WTC11 (cell line): ENCODE data around the gene TWIST1. TPM values are rescaled to one million over a fixed set of nuclear protein-coding genes. Genes with fewer than 3 reads are reported as not detected.

Experiments used
- ATAC-seq: fragments of 200-7000 bp; cut with Tn5 transposase; 2 replicates; pipeline ENCODE4 v1.10.0; 2021; ENCODE audit warnings: mild to moderate bottlenecking, moderate library complexity
- CTCF ChIA-PET: fragments of 300-600 bp; sonication (Branson Sonifier 250); formaldehyde crosslinking; loops from one replicate; lab custom pipeline; 2021; ENCODE audit warnings: antibody characterized with exemption; lab: Charles Lee
- POLR2A ChIA-PET: fragments of 350-600 bp; sonication (Branson Sonifier 250); formaldehyde crosslinking; loops from one replicate; lab custom pipeline; 2021; ENCODE audit warnings: antibody characterized with exemption; lab: Charles Lee
- DNase-seq: peaks from one replicate; pipeline ENCODE4 v3.0.0; 2021; ENCODE audit warnings: low spot score
- H3K27ac Mint-ChIP-seq: 2 replicates; pipeline ENCODE4 v1.8.0; 2021; ENCODE audit warnings: mixed read lengths
- H3K27me3 Mint-ChIP-seq: 2 replicates; pipeline ENCODE4 v1.8.0; 2021; ENCODE audit warnings: low read depth, mild to moderate bottlenecking, moderate library complexity, mixed read lengths
- H3K36me3 Mint-ChIP-seq: 2 replicates; pipeline ENCODE4 v1.8.0; 2021; ENCODE audit warnings: mixed read lengths
- H3K4me1 Mint-ChIP-seq: 2 replicates; pipeline ENCODE4 v1.8.0; 2022; ENCODE audit warnings: mixed read lengths
- H3K4me3 Mint-ChIP-seq: 2 replicates; pipeline ENCODE4 v1.8.0; 2021; ENCODE audit warnings: mild to moderate bottlenecking, moderate library complexity, mixed read lengths
- H3K9me3 Mint-ChIP-seq: 2 replicates; pipeline ENCODE4 v1.8.0; 2021; ENCODE audit warnings: mixed read lengths
- AFF4 ChIP-seq: sonication (generic); formaldehyde crosslinking; IDR thresholded peaks from 2 replicates; pipeline ENCODE4 v1.8.1; 2023; ENCODE audit warnings: mild to moderate bottlenecking, missing genetic modification reagents, borderline replicate concordance
- AR ChIP-seq: fragments of 250-450 bp; sonication (Bioruptor Pico); IDR thresholded peaks from 2 replicates; pipeline ENCODE4 v1.9.0; 2021; ENCODE audit warnings: mild to moderate bottlenecking
- ATF1 ChIP-seq: sonication (generic); formaldehyde crosslinking; IDR thresholded peaks from 2 replicates; pipeline ENCODE4 v1.8.1; 2023; ENCODE audit warnings: mild to moderate bottlenecking, moderate library complexity, missing genetic modification reagents
- ETV6 ChIP-seq: sonication (generic); formaldehyde crosslinking; IDR thresholded peaks from 2 replicates; pipeline ENCODE4 v1.8.1; 2022; ENCODE audit warnings: mild to moderate bottlenecking, missing genetic modification reagents
- HMGA2 ChIP-seq: fragments of 250-450 bp; sonication (Bioruptor Pico); IDR thresholded peaks from 2 replicates; pipeline ENCODE4 v1.4.0; 2021; ENCODE audit warnings: mild to moderate bottlenecking, moderate library complexity
- MXD4 ChIP-seq: fragments of 250-450 bp; sonication (Bioruptor Pico); IDR thresholded peaks from 2 replicates; pipeline ENCODE4 v1.8.0; 2021; ENCODE audit warnings: mild to moderate bottlenecking, moderate library complexity, borderline replicate concordance
- TEAD1 ChIP-seq: sonication (generic); formaldehyde crosslinking; IDR thresholded peaks from 2 replicates; pipeline ENCODE4 v1.8.0; 2022; ENCODE audit warnings: mild to moderate bottlenecking, missing genetic modification reagents
- ZBTB21 ChIP-seq: sonication (generic); formaldehyde crosslinking; IDR thresholded peaks from 2 replicates; pipeline ENCODE4 v1.8.1; 2023; ENCODE audit warnings: mild to moderate bottlenecking, missing genetic modification reagents, borderline replicate concordance
- ZNF671 ChIP-seq: fragments of 250-450 bp; sonication (Bioruptor Pico); IDR thresholded peaks from 2 replicates; pipeline ENCODE4 v1.8.0; 2021; ENCODE audit warnings: mild to moderate bottlenecking
- total RNA-seq: library from RNA; stranded (reverse); gene quantifications from 3 replicates; pipeline ENCODE4 v1.2.3, GENCODE V29; 2021
- TF ChIP-seq, protein P1 (sequence below): sonication (generic); formaldehyde crosslinking; IDR thresholded peaks from 2 replicates; pipeline ENCODE4 v1.8.1; 2022; ENCODE audit warnings: mild to moderate bottlenecking, moderate library complexity, missing genetic modification reagents
- TF ChIP-seq, protein P2 (sequence below): sonication (generic); formaldehyde crosslinking; IDR thresholded peaks from 2 replicates; pipeline ENCODE4 v1.8.1; 2023; ENCODE audit warnings: mild to moderate bottlenecking, missing genetic modification reagents
- TF ChIP-seq, protein P3 (sequence below): sonication (generic); formaldehyde crosslinking; IDR thresholded peaks from 2 replicates; pipeline ENCODE4 v1.8.1; 2022; ENCODE audit warnings: mild to moderate bottlenecking, missing genetic modification reagents, moderate library complexity, borderline replicate concordance
- TF ChIP-seq, protein P4 (sequence below): sonication (generic); formaldehyde crosslinking; IDR thresholded peaks from 2 replicates; pipeline ENCODE4 v1.8.0; 2023; ENCODE audit warnings: missing genetic modification reagents
- TF ChIP-seq, protein P5 (sequence below): sonication (generic); formaldehyde crosslinking; IDR thresholded peaks from 2 replicates; pipeline ENCODE4 v1.8.1; 2022; ENCODE audit warnings: missing genetic modification reagents, borderline replicate concordance

The TWIST1 gene
- total RNA-seq, 1 experiment from 2014 or later: not detected

- TF ChIP-seq AFF4: no peak
- TF ChIP-seq, protein P1, sequence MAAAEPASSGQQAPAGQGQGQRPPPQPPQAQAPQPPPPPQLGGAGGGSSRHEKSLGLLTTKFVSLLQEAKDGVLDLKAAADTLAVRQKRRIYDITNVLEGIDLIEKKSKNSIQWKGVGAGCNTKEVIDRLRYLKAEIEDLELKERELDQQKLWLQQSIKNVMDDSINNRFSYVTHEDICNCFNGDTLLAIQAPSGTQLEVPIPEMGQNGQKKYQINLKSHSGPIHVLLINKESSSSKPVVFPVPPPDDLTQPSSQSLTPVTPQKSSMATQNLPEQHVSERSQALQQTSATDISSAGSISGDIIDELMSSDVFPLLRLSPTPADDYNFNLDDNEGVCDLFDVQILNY (CRISPR knock-in tag): no peak
- TF ChIP-seq, protein P2, sequence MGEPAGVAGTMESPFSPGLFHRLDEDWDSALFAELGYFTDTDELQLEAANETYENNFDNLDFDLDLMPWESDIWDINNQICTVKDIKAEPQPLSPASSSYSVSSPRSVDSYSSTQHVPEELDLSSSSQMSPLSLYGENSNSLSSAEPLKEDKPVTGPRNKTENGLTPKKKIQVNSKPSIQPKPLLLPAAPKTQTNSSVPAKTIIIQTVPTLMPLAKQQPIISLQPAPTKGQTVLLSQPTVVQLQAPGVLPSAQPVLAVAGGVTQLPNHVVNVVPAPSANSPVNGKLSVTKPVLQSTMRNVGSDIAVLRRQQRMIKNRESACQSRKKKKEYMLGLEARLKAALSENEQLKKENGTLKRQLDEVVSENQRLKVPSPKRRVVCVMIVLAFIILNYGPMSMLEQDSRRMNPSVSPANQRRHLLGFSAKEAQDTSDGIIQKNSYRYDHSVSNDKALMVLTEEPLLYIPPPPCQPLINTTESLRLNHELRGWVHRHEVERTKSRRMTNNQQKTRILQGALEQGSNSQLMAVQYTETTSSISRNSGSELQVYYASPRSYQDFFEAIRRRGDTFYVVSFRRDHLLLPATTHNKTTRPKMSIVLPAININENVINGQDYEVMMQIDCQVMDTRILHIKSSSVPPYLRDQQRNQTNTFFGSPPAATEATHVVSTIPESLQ (CRISPR knock-in tag): no peak
Observed at GRCh38 chr7:19114551-19114855, 2.9 kb downstream of the TWIST1 start (continued).

GRCh38 chr7:19113855-19114550 is 3.4 kb downstream of the TWIST1 start:
- no peak overlapping the region for H3K27ac Mint-ChIP-seq
- no peaks in the 10 kb centered on the region for H3K9me3 Mint-ChIP-seq
- H3K4me1 Mint-ChIP-seq: peaks cover 50% of the 10 kb centered on the region
- no peaks in the 10 kb centered on the region for H3K36me3 Mint-ChIP-seq
- TF ChIP-seq ZBTB21 (no peak), AFF4 (no peak), ATF1 (CRISPR knock-in tag) (no peak), TEAD1 (CRISPR knock-in tag) (no peak), HMGA2 (CRISPR knock-in tag) (no peak)
- TF ChIP-seq, protein P3, sequence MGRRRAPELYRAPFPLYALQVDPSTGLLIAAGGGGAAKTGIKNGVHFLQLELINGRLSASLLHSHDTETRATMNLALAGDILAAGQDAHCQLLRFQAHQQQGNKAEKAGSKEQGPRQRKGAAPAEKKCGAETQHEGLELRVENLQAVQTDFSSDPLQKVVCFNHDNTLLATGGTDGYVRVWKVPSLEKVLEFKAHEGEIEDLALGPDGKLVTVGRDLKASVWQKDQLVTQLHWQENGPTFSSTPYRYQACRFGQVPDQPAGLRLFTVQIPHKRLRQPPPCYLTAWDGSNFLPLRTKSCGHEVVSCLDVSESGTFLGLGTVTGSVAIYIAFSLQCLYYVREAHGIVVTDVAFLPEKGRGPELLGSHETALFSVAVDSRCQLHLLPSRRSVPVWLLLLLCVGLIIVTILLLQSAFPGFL (CRISPR knock-in tag): no peak
- ATAC-seq: no peak
- ChIA-PET POLR2A (no interaction called here), CTCF (no interaction called here)
- H3K27me3 Mint-ChIP-seq: peaks cover 95% of the 10 kb centered on the region
- no peak for DNase-seq
- H3K4me3 Mint-ChIP-seq: no peak overlapping the region

GRCh38 chr7:19113002-19113350 is 4.5 kb downstream of the TWIST1 start:
- ChIA-PET CTCF (no interaction called here), POLR2A (no interaction called here)

More at GRCh38 chr7:19113002-19113350, 4.5 kb downstream of the TWIST1 start:
- TF ChIP-seq ZNF671 (no peak), ETV6 (no peak), MXD4 (CRISPR knock-in tag) (no peak), AR (CRISPR knock-in tag) (no peak)
- TF ChIP-seq, protein P4, sequence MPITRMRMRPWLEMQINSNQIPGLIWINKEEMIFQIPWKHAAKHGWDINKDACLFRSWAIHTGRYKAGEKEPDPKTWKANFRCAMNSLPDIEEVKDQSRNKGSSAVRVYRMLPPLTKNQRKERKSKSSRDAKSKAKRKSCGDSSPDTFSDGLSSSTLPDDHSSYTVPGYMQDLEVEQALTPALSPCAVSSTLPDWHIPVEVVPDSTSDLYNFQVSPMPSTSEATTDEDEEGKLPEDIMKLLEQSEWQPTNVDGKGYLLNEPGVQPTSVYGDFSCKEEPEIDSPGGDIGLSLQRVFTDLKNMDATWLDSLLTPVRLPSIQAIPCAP (CRISPR knock-in tag): no peak
- TF ChIP-seq, protein P5, sequence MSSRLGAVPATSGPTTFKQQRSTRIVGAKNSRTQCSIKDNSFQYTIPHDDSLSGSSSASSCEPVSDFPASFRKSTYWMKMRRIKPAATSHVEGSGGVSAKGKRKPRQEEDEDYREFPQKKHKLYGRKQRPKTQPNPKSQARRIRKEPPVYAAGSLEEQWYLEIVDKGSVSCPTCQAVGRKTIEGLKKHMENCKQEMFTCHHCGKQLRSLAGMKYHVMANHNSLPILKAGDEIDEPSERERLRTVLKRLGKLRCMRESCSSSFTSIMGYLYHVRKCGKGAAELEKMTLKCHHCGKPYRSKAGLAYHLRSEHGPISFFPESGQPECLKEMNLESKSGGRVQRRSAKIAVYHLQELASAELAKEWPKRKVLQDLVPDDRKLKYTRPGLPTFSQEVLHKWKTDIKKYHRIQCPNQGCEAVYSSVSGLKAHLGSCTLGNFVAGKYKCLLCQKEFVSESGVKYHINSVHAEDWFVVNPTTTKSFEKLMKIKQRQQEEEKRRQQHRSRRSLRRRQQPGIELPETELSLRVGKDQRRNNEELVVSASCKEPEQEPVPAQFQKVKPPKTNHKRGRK: no peak
- no peak for DNase-seq
- ATAC-seq: no peak
- H3K27ac Mint-ChIP-seq: no peak overlapping the region
- H3K27me3 Mint-ChIP-seq: peaks cover 95% of the 10 kb centered on the region
- H3K4me3 Mint-ChIP-seq: no peak overlapping the region
- no peaks in the 10 kb centered on the region for H3K9me3 Mint-ChIP-seq
- H3K36me3 Mint-ChIP-seq: no peaks in the 10 kb centered on the region
- peaks cover 52% of the 10 kb centered on the region for H3K4me1 Mint-ChIP-seq
